Progenitor cell of endocrine pancreas (in vitro differentiated cells): Measurements from ENCODE around the gene SDC3. TPM values are rescaled to one million over a fixed set of nuclear protein-coding genes. Genes with fewer than 3 reads are reported as not detected.

Experiments
- DNase-seq: peaks from one replicate; pipeline ENCODE4 v3.0.0; 2021; ENCODE audit warnings: low spot score; ENCODE audit not compliant: unreplicated experiment
- H3K27ac Mint-ChIP-seq: 2 replicates; pipeline ENCODE4 v1.8.0; 2021; ENCODE audit warnings: mild to moderate bottlenecking, moderate library complexity, mixed read lengths
- H3K27me3 Mint-ChIP-seq: 2 replicates; pipeline ENCODE4 v1.8.0; 2021; ENCODE audit warnings: mixed read lengths
- H3K36me3 Mint-ChIP-seq: 2 replicates; pipeline ENCODE4 v1.8.0; 2022; ENCODE audit warnings: mixed read lengths; ENCODE audit not compliant: insufficient read depth
- H3K4me1 Mint-ChIP-seq: 2 replicates; pipeline ENCODE4 v1.8.0; 2021; ENCODE audit warnings: low read depth, mixed read lengths
- H3K4me3 Mint-ChIP-seq: 2 replicates; pipeline ENCODE4 v1.8.0; 2021; ENCODE audit warnings: low read depth, mild to moderate bottlenecking, moderate library complexity, mixed read lengths
- H3K9me3 Mint-ChIP-seq: 2 replicates; pipeline ENCODE4 v1.8.0; 2021; ENCODE audit warnings: low read depth, mixed read lengths
- total RNA-seq: library from RNA; stranded (reverse); gene quantifications from 2 replicates; pipeline ENCODE4 v1.2.1, GENCODE V29; 2021
- TF ChIP-seq, protein P1 (sequence below): fragments of 200-600 bp; sonication (generic); IDR thresholded peaks from one replicate; pipeline ENCODE4 v1.5.0; 2021; ENCODE audit warnings: antibody characterized with exemption, mild to moderate bottlenecking; ENCODE audit not compliant: unreplicated experiment

The SDC3 gene
- total RNA-seq, 1 donor from 2014 or later: 33.7 TPM

DNA sequence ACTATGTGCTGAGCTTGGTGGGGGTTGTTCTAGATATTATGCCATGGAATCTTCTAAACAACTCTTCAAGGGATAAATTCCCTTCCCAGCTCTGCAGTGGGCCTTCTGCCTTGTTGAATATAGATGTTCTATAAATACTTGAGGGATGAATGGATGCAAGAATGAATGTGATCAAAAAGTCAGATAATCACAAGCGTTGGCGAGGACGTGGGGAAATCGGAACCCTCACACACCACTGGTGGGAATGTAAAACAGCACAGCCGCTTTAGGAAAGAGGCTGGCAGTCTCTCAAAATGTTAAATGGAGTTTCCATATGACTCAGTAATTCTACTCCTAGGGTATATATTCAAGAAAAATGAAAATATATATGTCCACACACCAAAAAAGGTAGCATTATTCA is 19.0 kb downstream of the SDC3 start:
- no peaks in the 10 kb centered on the region for H3K27me3 Mint-ChIP-seq
- TF ChIP-seq, protein P1, sequence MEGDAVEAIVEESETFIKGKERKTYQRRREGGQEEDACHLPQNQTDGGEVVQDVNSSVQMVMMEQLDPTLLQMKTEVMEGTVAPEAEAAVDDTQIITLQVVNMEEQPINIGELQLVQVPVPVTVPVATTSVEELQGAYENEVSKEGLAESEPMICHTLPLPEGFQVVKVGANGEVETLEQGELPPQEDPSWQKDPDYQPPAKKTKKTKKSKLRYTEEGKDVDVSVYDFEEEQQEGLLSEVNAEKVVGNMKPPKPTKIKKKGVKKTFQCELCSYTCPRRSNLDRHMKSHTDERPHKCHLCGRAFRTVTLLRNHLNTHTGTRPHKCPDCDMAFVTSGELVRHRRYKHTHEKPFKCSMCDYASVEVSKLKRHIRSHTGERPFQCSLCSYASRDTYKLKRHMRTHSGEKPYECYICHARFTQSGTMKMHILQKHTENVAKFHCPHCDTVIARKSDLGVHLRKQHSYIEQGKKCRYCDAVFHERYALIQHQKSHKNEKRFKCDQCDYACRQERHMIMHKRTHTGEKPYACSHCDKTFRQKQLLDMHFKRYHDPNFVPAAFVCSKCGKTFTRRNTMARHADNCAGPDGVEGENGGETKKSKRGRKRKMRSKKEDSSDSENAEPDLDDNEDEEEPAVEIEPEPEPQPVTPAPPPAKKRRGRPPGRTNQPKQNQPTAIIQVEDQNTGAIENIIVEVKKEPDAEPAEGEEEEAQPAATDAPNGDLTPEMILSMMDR: no peak
- H3K4me3 Mint-ChIP-seq: no peak overlapping the region
- H3K4me1 Mint-ChIP-seq: peaks cover 11% of the 10 kb centered on the region
- no peak overlapping the region for H3K27ac Mint-ChIP-seq
- no peak for DNase-seq
- H3K36me3 Mint-ChIP-seq: no peaks in the 10 kb centered on the region
- H3K9me3 Mint-ChIP-seq: no peaks in the 10 kb centered on the region

- H3K36me3 Mint-ChIP-seq: no peaks in the 10 kb centered on the region
- H3K27ac Mint-ChIP-seq: no peak overlapping the region
- no peak for DNase-seq
- no peaks in the 10 kb centered on the region for H3K27me3 Mint-ChIP-seq
- H3K4me1 Mint-ChIP-seq: peaks cover 11% of the 10 kb centered on the region
- TF ChIP-seq, protein P1: no peak
- no peak overlapping the region for H3K4me3 Mint-ChIP-seq
- no peaks in the 10 kb centered on the region for H3K9me3 Mint-ChIP-seq
Observed at GRCh38 chr1:30888975-30889374, 19.6 kb downstream of the SDC3 start.

DNA sequence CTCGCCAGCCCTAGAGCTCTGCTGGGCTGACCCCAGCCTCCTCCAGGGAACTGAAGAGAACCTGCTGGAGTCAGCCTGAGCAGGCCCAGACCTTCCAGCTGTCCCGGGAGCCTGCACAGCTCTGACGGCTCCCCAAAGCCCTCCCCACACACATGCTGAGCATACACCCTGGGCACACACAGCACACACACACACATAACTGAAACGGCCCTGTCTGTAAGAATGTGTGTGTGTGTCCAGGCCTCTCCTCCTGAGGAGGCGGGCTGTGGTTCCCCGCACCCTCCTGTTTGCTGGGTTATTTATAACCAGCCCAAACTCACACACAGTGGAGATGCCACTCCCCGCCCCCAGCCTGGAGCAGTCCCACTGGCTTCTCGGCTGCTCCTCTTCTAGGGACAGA is 20.2 kb downstream of the SDC3 start:
- H3K4me3 Mint-ChIP-seq: no peak overlapping the region
- TF ChIP-seq, protein P1: no peak
- H3K9me3 Mint-ChIP-seq: no peaks in the 10 kb centered on the region
- no peak for DNase-seq
- H3K36me3 Mint-ChIP-seq: no peaks in the 10 kb centered on the region
- peaks cover 7% of the 10 kb centered on the region for H3K4me1 Mint-ChIP-seq
- H3K27me3 Mint-ChIP-seq: no peaks in the 10 kb centered on the region
- H3K27ac Mint-ChIP-seq: no peak overlapping the region

- no peak overlapping the region for H3K4me3 Mint-ChIP-seq
- peak overlapping the region; percentile 21 for H3K27ac Mint-ChIP-seq
- no peaks in the 10 kb centered on the region for H3K27me3 Mint-ChIP-seq
- no peak for DNase-seq
- no peaks in the 10 kb centered on the region for H3K9me3 Mint-ChIP-seq
- no peaks in the 10 kb centered on the region for H3K36me3 Mint-ChIP-seq
- peaks cover 4% of the 10 kb centered on the region for H3K4me1 Mint-ChIP-seq
- TF ChIP-seq, protein P1: no peak
Observed at GRCh38 chr1:30887485-30888315, 20.9 kb downstream of the SDC3 start.

DNA sequence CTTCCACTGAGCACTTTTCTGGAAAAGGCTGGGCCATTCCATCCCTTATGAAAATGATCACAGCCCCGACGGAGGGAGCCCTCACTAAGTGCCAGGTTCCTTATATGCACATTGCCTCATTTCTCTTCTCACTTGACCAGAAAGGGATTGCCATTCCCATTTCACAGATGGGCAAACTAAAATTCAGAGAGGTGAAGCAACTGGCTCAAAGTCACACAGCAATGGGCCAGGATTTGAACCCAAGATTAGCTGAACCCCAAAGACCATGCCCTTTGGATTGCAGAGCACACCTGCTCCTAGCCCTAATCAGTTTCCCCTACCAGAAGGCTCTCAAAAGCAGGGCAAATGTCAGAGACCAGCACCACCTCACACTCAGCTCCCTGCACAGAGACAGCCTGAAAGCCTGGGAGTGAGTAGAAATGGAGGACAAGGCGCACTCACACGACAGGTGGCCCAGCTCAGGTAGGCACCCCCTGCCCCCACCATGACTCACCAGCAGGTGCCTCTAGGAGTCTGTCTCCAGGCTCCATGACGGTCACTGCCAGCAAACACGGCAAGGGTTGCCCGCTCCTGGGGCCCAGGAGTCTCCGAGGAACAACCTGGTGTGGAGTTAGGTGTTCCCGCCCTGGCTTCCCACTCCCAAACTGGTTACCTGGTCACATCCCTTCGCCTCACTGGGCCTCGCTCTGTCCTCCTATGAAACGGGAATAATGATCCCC is 21.7 kb downstream of the SDC3 start:
- no peaks in the 10 kb centered on the region for H3K9me3 Mint-ChIP-seq
- DNase-seq: no peak
- H3K4me1 Mint-ChIP-seq: peaks cover 3% of the 10 kb centered on the region
- H3K36me3 Mint-ChIP-seq: no peaks in the 10 kb centered on the region
- no peak overlapping the region for H3K4me3 Mint-ChIP-seq
- TF ChIP-seq, protein P1: no peak
- peak overlapping the region; percentile 21 for H3K27ac Mint-ChIP-seq
- no peaks in the 10 kb centered on the region for H3K27me3 Mint-ChIP-seq
